Esophagus muscularis mucosa (tissue), 4 donors: ENCODE data around the gene ARHGAP31. TPM values are rescaled to one million over a fixed set of nuclear protein-coding genes. Genes with fewer than 3 reads are reported as not detected.
"Not testable (repeated sequence)": the region's sequence is repeated elsewhere in the genome, so short reads cannot be mapped to it uniquely, and the experiment has no call there.

Experiments
- DNase-seq: peaks from one replicate; pipeline ENCODE4 v3.0.0-alpha.2; 2017; ENCODE audit errors: extremely low spot score
- H3K27ac ChIP-seq, 4 donors: fragments of 200-600 bp; sonication (generic); replicated peaks in 1 of 4; 1 replicate in 3 of 4; 2 replicates in 1 of 4; pipeline ENCODE4 v1.5.1; 2016 to 2019; ENCODE audit warnings: mild to moderate bottlenecking in 1 of 4
- H3K27me3 ChIP-seq, 4 donors: fragments of 200-600 bp; sonication (generic); one replicate each; pipeline versions ENCODE4 v1.5.1 to v1.6.0; 2016 to 2019
- H3K36me3 ChIP-seq, 4 donors: fragments of 200-600 bp; sonication (generic); one replicate each; pipeline ENCODE4 v1.5.1; 2016 to 2019
- H3K4me1 ChIP-seq, 4 donors: fragments of 200-600 bp; sonication (generic); one replicate each; pipeline ENCODE4 v1.5.1; 2016 to 2019
- H3K4me3 ChIP-seq, 4 donors: fragments of 200-600 bp; sonication (generic); 1 replicate in 2 of 4; 2 replicates in 2 of 4; pipeline ENCODE4 v1.5.1; 2016 to 2019; ENCODE audit warnings: mild to moderate bottlenecking in 4 of 4, moderate library complexity in 1 of 4
- H3K9me3 ChIP-seq, 4 donors: fragments of 200-600 bp; sonication (generic); 1 replicate in 3 of 4; 2 replicates in 1 of 4; pipeline ENCODE4 v1.5.1; 2016 to 2019
- EP300 ChIP-seq: sonication (generic); formaldehyde crosslinking; IDR thresholded peaks from one replicate; pipeline ENCODE4 v1.6.1; 2017; ENCODE audit warnings: antibody characterized with exemption
- POLR2A ChIP-seq: fragments of 450-650 bp; IDR thresholded peaks from one replicate; pipeline ENCODE4 v1.6.1; 2017; ENCODE audit warnings: antibody characterized with exemption, moderate library complexity, mild to moderate bottlenecking, low read depth
- POLR2AphosphoS5 ChIP-seq, 2 donors: sonication (generic); formaldehyde crosslinking; IDR thresholded peaks; one replicate each; pipeline ENCODE4 v1.6.1; 2017; ENCODE audit warnings: antibody characterized with exemption in 2 of 2
- WGBS: methylation state at CpG from one replicate; pipeline ENCODE4 v1.1.5; 2018; 5-methylcytosine and 5-hydroxymethylcytosine counted together
- intact Hi-C: fragments of 100-400 bp; cut with DNase I; formaldehyde crosslinking; loops from one replicate; pipeline ENCODE4 v1.15.1; 2023
- total RNA-seq, 4 donors: library from RNA; depleted of rRNA; stranded (reverse); fragments of >200 nt; gene quantifications; one replicate each; pipeline versions ENCODE4 v1.1.0 to v1.2.1, GENCODE V29; 2016
- TF ChIP-seq, protein P1 (sequence below), 3 experiments: fragments of 200-600 bp in 2 of 3; fragments of 450-650 bp in 1 of 3; sonication (generic) in 2 of 3; IDR thresholded peaks; one replicate each; pipeline ENCODE4 v1.5.1; 2017 to 2019; ENCODE audit warnings: antibody characterized with exemption in 3 of 3, mild to moderate bottlenecking in 2 of 3, moderate library complexity in 1 of 3

ARHGAP31 gene
- total RNA-seq, 4 donors from 2014 or later = 14.5 to 25.9 (median 23.1) TPM

DNA sequence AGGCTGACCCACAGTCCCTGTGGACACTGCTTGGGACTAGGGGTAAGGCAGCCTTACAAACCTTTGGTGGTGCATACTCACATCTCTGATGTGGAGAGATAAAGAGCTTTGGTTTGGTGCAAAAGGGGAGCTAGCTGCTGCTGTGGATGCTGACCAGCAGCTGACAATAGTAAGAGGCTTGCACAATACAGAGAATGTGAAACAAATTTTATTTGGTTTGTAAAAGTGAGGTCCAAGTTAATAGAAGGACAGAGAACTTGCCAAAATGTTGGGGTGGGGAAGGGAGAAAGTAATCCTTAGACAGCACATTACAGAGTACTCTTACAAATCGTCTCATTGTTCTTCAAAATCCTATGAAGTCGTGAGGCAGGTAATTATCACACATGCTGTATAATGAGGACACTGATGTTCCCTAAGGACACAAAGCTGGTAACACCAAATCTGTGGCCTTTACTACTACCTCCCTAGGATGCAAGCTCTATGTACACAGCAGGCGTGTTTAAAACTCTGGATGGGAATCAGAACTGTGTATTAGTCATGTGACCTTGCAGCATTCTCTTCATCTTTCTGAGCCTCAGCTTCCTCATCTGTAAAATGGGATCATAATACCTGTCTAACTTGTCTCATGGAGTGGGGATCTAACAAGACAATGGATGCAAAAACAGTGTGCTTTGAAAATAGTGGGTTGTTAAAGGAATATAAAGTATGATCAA, 21.6 kb downstream of the ARHGAP31 start:
- no peak overlapping the region for H3K4me3 ChIP-seq
- intact Hi-C loops = no loop called here
- H3K4me1 ChIP-seq = peaks cover 7 to 36% (median 9%) of the 10 kb centered on the region in 4 donors
- H3K27ac ChIP-seq = no peak overlapping the region
- TF ChIP-seq POLR2AphosphoS5 (IDR thresholded peaks at IDR 0.05) (no peak), EP300 (no peak)
- DNase-seq = no peak
- no peaks in the 10 kb centered on the region for H3K27me3 ChIP-seq
- no peaks in the 10 kb centered on the region for H3K9me3 ChIP-seq
- peaks cover 0 to 28% (median 14%) of the 10 kb centered on the region in 4 donors for H3K36me3 ChIP-seq
- WGBS = 84% methylated on average over 3 of the region's 3 CpGs

DNA sequence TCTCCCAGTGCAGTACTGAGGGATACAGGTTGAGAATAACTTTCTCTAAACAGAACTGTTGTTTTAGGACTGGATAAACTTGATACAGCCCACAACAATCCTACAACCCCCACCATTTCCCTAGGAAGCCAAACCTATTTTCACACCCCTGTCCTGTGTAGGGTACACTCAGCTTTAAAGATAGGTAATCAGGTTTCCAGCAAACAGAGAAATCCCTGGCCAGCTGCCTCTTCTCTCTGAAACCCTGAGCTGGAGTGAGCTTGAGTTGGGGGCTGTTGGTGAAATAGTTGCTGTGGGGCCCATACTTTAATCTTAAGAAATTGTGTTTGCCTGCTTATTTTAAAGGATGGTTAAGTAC, 22.1 kb downstream of the ARHGAP31 start:
- intact Hi-C loops = no loop called here
- Histone ChIP-seq H3K4me1 (peaks cover 4 to 30% (median 8%) of the 10 kb centered on the region in 4 donors), H3K27ac (no peak overlapping the region)

DNA sequence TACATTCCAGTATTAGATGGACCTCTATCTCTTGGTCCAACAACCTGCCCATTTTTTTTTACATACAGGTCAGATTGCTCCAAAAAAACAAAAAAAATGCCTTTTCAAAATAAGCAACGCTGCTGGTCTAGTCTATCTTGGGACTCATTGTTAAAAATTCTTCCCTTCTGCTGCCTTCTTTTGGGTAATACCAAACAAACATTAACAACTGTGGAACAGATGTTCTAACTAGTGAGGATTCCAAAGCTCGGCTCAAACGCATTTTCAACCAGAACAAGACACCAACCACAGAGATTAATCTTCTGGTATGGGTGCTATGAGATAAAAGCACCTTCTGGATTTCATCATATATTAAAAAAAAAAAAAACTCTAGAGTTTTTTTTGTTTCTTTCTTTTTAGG, 24.7 kb downstream of the ARHGAP31 start:
- Histone ChIP-seq H3K27ac (no peak overlapping the region), H3K36me3 (peaks cover 0 to 13% (median 6%) of the 10 kb centered on the region in 4 donors), H3K27me3 (no peaks in the 10 kb centered on the region), H3K4me1 (peaks cover 23 to 40% (median 28%) of the 10 kb centered on the region in 4 donors), H3K9me3 (no peaks in the 10 kb centered on the region), H3K4me3 (no peak overlapping the region)
- no peak for DNase-seq
- 62% methylated on average over 3 of the region's 3 CpGs for WGBS
- no peak for TF ChIP-seq POLR2A
- no peak for TF ChIP-seq EP300
- TF ChIP-seq POLR2AphosphoS5 (IDR thresholded peaks at IDR 0.05) = no peak
- TF ChIP-seq, protein P1, sequence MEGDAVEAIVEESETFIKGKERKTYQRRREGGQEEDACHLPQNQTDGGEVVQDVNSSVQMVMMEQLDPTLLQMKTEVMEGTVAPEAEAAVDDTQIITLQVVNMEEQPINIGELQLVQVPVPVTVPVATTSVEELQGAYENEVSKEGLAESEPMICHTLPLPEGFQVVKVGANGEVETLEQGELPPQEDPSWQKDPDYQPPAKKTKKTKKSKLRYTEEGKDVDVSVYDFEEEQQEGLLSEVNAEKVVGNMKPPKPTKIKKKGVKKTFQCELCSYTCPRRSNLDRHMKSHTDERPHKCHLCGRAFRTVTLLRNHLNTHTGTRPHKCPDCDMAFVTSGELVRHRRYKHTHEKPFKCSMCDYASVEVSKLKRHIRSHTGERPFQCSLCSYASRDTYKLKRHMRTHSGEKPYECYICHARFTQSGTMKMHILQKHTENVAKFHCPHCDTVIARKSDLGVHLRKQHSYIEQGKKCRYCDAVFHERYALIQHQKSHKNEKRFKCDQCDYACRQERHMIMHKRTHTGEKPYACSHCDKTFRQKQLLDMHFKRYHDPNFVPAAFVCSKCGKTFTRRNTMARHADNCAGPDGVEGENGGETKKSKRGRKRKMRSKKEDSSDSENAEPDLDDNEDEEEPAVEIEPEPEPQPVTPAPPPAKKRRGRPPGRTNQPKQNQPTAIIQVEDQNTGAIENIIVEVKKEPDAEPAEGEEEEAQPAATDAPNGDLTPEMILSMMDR (IDR thresholded peaks at IDR 0.05) = no peak
- intact Hi-C loops = no loop called here

More for the DNA sequence above, 22.1 kb downstream of the ARHGAP31 start:
- no peak overlapping the region for H3K4me3 ChIP-seq
- H3K9me3 ChIP-seq = no peaks in the 10 kb centered on the region
- no peaks in the 10 kb centered on the region for H3K27me3 ChIP-seq
- TF ChIP-seq POLR2A (no peak), EP300 (no peak)
- H3K36me3 ChIP-seq = peaks cover 0 to 25% (median 12%) of the 10 kb centered on the region in 4 donors
- no peak for DNase-seq

DNA sequence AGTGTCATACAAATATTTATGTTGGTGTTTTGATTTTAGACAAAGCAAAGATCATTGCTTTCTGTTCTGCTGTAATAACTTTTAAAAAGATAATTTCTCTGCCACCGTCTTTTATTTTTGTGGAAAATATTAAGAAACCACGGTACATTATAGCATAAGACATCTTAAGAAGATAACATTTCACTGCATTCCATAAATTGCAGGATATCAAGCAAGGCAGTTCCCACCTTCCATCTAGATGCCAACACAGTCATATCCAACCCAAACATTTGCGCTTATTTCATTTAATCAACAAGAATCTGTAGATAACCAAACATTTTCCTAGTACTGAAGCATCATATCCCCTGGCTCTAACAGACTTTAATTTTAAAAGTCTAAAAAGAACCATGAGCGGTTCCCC, 25.1 kb downstream of the ARHGAP31 start:
- H3K27ac ChIP-seq = no peak overlapping the region
- H3K36me3 ChIP-seq = peaks cover 0 to 9% (median 2%) of the 10 kb centered on the region in 4 donors
- DNase-seq = no peak
- intact Hi-C loops = no loop called here
- TF ChIP-seq POLR2AphosphoS5 (IDR thresholded peaks at IDR 0.05) (no peak), POLR2A (no peak), EP300 (no peak)
- TF ChIP-seq, protein P1 (IDR thresholded peaks at IDR 0.05) = no peak
- H3K4me1 ChIP-seq = peaks cover 24 to 37% (median 30%) of the 10 kb centered on the region in 4 donors
- no peak overlapping the region for H3K4me3 ChIP-seq
- H3K9me3 ChIP-seq = no peaks in the 10 kb centered on the region
- H3K27me3 ChIP-seq = no peaks in the 10 kb centered on the region
- 93% methylated on average over 4 of the region's 4 CpGs for WGBS

DNA sequence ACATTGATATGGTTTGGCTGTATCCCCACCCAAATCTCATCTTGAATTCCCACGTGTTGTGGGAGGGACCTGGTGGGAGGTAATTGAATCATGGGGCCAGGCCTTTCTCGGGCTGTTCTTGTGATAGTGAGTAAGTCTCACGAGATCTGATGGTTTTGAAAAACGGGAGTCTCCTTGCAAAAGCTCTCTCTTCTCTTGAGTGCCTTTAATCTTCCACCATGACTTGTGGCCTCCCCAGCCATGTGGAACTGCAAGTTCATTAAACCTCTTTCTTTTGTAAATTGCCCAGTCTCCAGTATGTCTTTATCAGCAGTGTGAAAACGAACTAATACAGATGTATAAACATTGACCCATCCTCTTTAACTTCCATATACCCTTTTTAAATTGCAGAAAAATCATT, 26.6 kb downstream of the ARHGAP31 start:
- 72% methylated on average over 5 of the region's 5 CpGs for WGBS
- H3K27ac ChIP-seq, intact Hi-C loops: not testable (repeated sequence)

DNA sequence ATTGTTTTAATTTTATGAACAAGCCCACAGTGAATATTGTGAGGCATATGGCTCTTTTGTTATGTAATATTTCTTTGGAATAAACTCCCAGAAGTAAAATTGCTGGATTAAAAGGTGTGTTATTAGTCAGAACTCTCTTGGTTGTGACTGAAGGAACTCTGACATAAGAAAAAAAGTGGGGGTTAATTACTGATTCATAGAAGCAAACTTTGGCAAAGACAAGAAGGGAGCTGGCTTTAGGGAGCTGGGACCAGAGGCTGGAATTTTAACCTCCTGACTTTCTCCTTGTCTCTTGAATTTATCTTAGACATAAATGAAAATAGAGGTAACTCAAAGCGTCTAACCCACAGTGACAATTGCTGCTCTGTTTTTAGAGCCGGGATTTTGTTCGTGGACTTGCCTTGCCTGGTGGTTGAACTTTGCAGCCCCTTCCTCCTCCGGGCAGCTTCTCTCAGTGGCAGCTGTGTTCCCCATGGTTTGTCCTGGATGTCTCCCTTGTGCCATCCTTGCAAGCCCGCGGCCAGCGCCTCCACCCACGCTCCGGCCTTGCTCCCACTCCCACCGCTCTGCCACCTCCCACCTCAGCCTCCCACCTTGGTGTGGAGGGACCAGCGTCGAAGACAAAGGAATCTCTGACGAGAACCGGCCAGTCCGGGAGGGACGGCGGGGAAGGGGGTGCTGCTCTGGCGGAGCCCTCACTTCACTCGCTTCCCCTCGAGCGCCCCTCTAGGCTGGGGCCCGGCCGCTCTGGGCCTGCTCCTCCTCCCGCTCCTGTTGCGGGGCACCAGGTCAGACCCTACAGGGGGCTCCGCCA, 28.0 kb downstream of the ARHGAP31 start:
- intact Hi-C loops = loop anchor here (2.0 kb wide), 1 partner anchor 27 kb away; the partner anchor contains the start of gene ARHGAP31
- Histone ChIP-seq H3K9me3 (no peaks in the 10 kb centered on the region), H3K36me3 (no peaks in the 10 kb centered on the region), H3K27ac (peak overlapping the region; percentile 87 to 96 (median 92)), H3K4me1 (peaks cover 22 to 33% (median 26%) of the 10 kb centered on the region in 4 donors), H3K4me3 (peak overlapping the region; percentile 61 to 79 (median 69)), H3K27me3 (no peaks in the 10 kb centered on the region)
- 11% methylated on average over 12 of the region's 26 CpGs for WGBS
- no peak for DNase-seq
- TF ChIP-seq, protein P1 (IDR thresholded peaks at IDR 0.05) = no peak
- TF ChIP-seq POLR2AphosphoS5 (IDR thresholded peaks at IDR 0.05) = no peak
- TF ChIP-seq EP300 = no peak
- no peak for TF ChIP-seq POLR2A

More for the DNA sequence above, 26.6 kb downstream of the ARHGAP31 start:
- not testable (repeated sequence) for H3K27me3 ChIP-seq, H3K9me3 ChIP-seq, H3K36me3 ChIP-seq, DNase-seq, H3K4me3 ChIP-seq
- peaks cover 25 to 28% (median 26%) of the 10 kb centered on the region in 4 donors for H3K4me1 ChIP-seq
